ENCODE measurements around the gene RAC3. TPM values are rescaled to one million over a fixed set of nuclear protein-coding genes. Genes with fewer than 3 reads are reported as not detected.

RAC3 gene
- total RNA-seq, 2 experiments from 2014 or later, result 15.1 to 24.4 TPM

DNA sequence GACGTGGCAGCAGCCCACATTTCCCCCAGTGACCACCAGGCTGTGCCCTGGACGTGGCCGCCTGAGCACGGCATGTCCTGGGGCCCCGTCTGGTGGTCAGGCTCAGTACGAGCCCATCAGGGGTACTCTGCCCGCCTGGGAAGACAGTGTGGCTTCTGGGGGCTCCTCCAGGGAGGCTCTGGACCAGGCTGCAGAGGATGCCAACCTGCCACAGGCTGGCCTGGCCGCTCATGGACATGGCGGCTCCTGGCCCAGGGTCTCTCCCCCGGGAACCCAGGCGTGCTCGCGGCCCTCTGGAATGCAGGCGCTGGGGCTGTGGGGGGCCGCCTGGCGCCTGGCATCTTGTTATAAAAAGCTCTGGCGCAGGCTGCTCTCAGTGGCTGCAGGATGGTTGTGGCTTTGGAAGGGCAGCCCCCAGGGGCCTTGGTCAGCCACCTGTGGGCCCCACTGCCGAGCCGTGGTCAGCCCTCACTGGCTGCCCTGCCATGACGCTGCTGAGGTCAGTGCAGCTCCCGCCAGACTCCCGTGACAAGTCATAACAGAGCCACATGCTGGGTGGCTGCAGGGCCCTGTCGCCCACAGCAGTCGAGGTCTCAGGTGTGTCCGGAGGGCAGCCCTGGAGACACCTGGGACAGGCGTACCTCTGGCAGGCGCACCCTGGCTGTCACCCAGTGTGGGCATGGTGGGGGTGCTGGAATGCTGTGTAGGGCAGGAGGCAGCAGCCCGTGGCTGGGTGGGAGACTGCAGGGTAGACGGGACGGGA, 23.8 kb upstream of the RAC3 start:
- CTCF ChIA-PET (ENCODE audit: unreplicated experiment), result no interaction called here
- BruUV-seq (replicated peaks), result no TSS peak

GRCh38 chr17:82008258-82008940, 23.1 kb upstream of the RAC3 start:
- no peaks in the 10 kb centered on the region for H4K20me1 ChIP-seq (ENCODE audit: insufficient read depth, low read length)
- ChIA-PET POLR2A (no interaction called here), CTCF (ENCODE audit: unreplicated experiment) (no interaction called here)
- TF ChIP-seq CTCF (conservative IDR thresholded peaks at IDR 0.05; ENCODE audit: low read length) (no peak), EZH2phosphoT487 (IDR thresholded peaks at IDR 0.05; ENCODE audit: borderline replicate concordance, low read depth, low read length) (no peak)
- no peaks in the 10 kb centered on the region for H3K79me2 ChIP-seq (ENCODE audit: insufficient read depth, low read depth, low read length)
- no peak for DNase-seq (ENCODE audit: low spot score)
- BruUV-seq (replicated peaks), result no TSS peak
- intact Hi-C loops (cut with micrococcal nuclease; ENCODE audit: unreplicated experiment), result no loop called here
- no peaks in the 10 kb centered on the region for H3K36me3 ChIP-seq (ENCODE audit: insufficient read depth, low read length)
- no peak overlapping the region for H3K4me2 ChIP-seq (ENCODE audit: low read length)
- H3K4me3 ChIP-seq (ENCODE audit: low read depth, low read length, poor library complexity, severe bottlenecking), result no peak overlapping the region
- H3K9me3 ChIP-seq (ENCODE audit: low read length), result no peaks in the 10 kb centered on the region
- H2AFZ ChIP-seq (ENCODE audit: low read length), result no peak overlapping the region
- H3K9me2 ChIP-seq (ENCODE audit: insufficient read depth, low read length), result no peaks in the 10 kb centered on the region
- no peaks in the 10 kb centered on the region for H3K4me1 ChIP-seq (ENCODE audit: insufficient read depth, low read length, poor library complexity, severe bottlenecking)
- no peak overlapping the region for H3K27ac ChIP-seq (ENCODE audit: low read depth, low read length, poor library complexity, severe bottlenecking)

More for the DNA sequence above, 23.8 kb upstream of the RAC3 start:
- H3K4me3 ChIP-seq (ENCODE audit: low read depth, low read length, poor library complexity, severe bottlenecking), result no peak overlapping the region
- no peaks in the 10 kb centered on the region for H3K79me2 ChIP-seq (ENCODE audit: insufficient read depth, low read depth, low read length)
- TF ChIP-seq CTCF (conservative IDR thresholded peaks at IDR 0.05; ENCODE audit: low read length) (no peak), EZH2phosphoT487 (IDR thresholded peaks at IDR 0.05; ENCODE audit: borderline replicate concordance, low read depth, low read length) (no peak)
- no peaks in the 10 kb centered on the region for H3K36me3 ChIP-seq (ENCODE audit: insufficient read depth, low read length)
- POLR2A ChIA-PET, result no interaction called here
- H2AFZ ChIP-seq (ENCODE audit: low read length), result no peak overlapping the region
- H3K9me3 ChIP-seq (ENCODE audit: low read length), result no peaks in the 10 kb centered on the region
- H3K9me2 ChIP-seq (ENCODE audit: insufficient read depth, low read length), result no peaks in the 10 kb centered on the region
- no peaks in the 10 kb centered on the region for H3K4me1 ChIP-seq (ENCODE audit: insufficient read depth, low read length, poor library complexity, severe bottlenecking)
- no peak overlapping the region for H3K27ac ChIP-seq (ENCODE audit: low read depth, low read length, poor library complexity, severe bottlenecking)
- intact Hi-C loops (cut with micrococcal nuclease; ENCODE audit: unreplicated experiment), result no loop called here
- H3K4me2 ChIP-seq (ENCODE audit: low read length), result no peak overlapping the region
- H4K20me1 ChIP-seq (ENCODE audit: insufficient read depth, low read length), result no peaks in the 10 kb centered on the region
- no peak for DNase-seq (ENCODE audit: low spot score)

- Histone ChIP-seq H3K27ac (ENCODE audit: low read depth, low read length, poor library complexity, severe bottlenecking) (no peak overlapping the region), H2AFZ (ENCODE audit: low read length) (no peak overlapping the region), H4K20me1 (ENCODE audit: insufficient read depth, low read length) (no peaks in the 10 kb centered on the region), H3K9me3 (ENCODE audit: low read length) (no peaks in the 10 kb centered on the region), H3K36me3 (ENCODE audit: insufficient read depth, low read length) (no peaks in the 10 kb centered on the region), H3K4me2 (ENCODE audit: low read length) (no peak overlapping the region), H3K4me1 (ENCODE audit: insufficient read depth, low read length, poor library complexity, severe bottlenecking) (no peaks in the 10 kb centered on the region), H3K9me2 (ENCODE audit: insufficient read depth, low read length) (no peaks in the 10 kb centered on the region), H3K4me3 (ENCODE audit: low read depth, low read length, poor library complexity, severe bottlenecking) (no peak overlapping the region), H3K79me2 (ENCODE audit: insufficient read depth, low read depth, low read length) (no peaks in the 10 kb centered on the region)
- no peak for DNase-seq (ENCODE audit: low spot score)
- intact Hi-C loops (cut with micrococcal nuclease; ENCODE audit: unreplicated experiment), result no loop called here
- ChIA-PET POLR2A (no interaction called here), CTCF (ENCODE audit: unreplicated experiment) (no interaction called here)
- BruUV-seq (replicated peaks), result no TSS peak
- TF ChIP-seq CTCF (conservative IDR thresholded peaks at IDR 0.05; ENCODE audit: low read length) (no peak), EZH2phosphoT487 (IDR thresholded peaks at IDR 0.05; ENCODE audit: borderline replicate concordance, low read depth, low read length) (no peak)
Observed at GRCh38 chr17:82008941-82009405, 22.5 kb upstream of the RAC3 start.

Data from OCI-LY7 (cell line).